Karpas-422 (cell line): ENCODE results near the gene DCLK3. TPM values are rescaled to one million over a fixed set of nuclear protein-coding genes. Genes with fewer than 3 reads are reported as not detected.

Experiments used
- DNase-seq: peaks from one replicate; pipeline ENCODE4 v3.0.0-alpha.2; 2015
- H2AFZ ChIP-seq: fragments of 200-600 bp; sonication (generic); 2 replicates; pipeline ENCODE4 v1.6.1; 2014; ENCODE audit warnings: antibody characterized with exemption, low read length, mixed read lengths
- H3K27ac ChIP-seq: fragments of 200-600 bp; sonication (generic); 2 replicates; pipeline ENCODE4 v1.5.1; 2014; ENCODE audit warnings: mild to moderate bottlenecking, low read length, moderate library complexity
- H3K27me3 ChIP-seq: fragments of 200-600 bp; sonication (generic); 2 replicates; pipeline ENCODE4 v1.6.1; 2014; ENCODE audit warnings: low read length, mixed read lengths
- H3K36me3 ChIP-seq: fragments of 200-600 bp; sonication (generic); 2 replicates; pipeline ENCODE4 v1.6.1; 2014; ENCODE audit warnings: low read length, mixed read lengths; ENCODE audit not compliant: insufficient read depth
- H3K4me1 ChIP-seq: fragments of 200-600 bp; sonication (generic); 2 replicates; pipeline ENCODE4 v1.6.1; 2014; ENCODE audit warnings: mild to moderate bottlenecking, low read length, mixed read lengths
- H3K4me2 ChIP-seq: fragments of 200-600 bp; sonication (generic); 2 replicates; pipeline ENCODE4 v1.6.1; 2014; ENCODE audit warnings: low read length, low read depth, mild to moderate bottlenecking; ENCODE audit not compliant: poor library complexity, severe bottlenecking
- H3K4me3 ChIP-seq: fragments of 200-600 bp; sonication (generic); 2 replicates; pipeline ENCODE4 v1.5.1; 2014; ENCODE audit warnings: mild to moderate bottlenecking, antibody characterized with exemption, low read length, mixed read lengths
- H3K79me2 ChIP-seq: fragments of 200-600 bp; sonication (generic); 2 replicates; pipeline ENCODE4 v1.6.1; 2014; ENCODE audit warnings: mild to moderate bottlenecking, low read length, mixed read lengths
- H3K9ac ChIP-seq: fragments of 200-600 bp; sonication (generic); 2 replicates; pipeline ENCODE4 v1.6.0; 2014; ENCODE audit warnings: low read length
- H3K9me2 ChIP-seq: fragments of 200-600 bp; sonication (generic), shearing (Covaris generic); replicated peaks from 2 replicates; pipeline ENCODE4 v1.6.0; 2014; ENCODE audit warnings: mild to moderate bottlenecking, low read length, moderate library complexity; ENCODE audit not compliant: insufficient read depth
- H3K9me3 ChIP-seq: fragments of 300-700, 200-600 bp; sonication (generic); 2 replicates; pipeline ENCODE4 v1.6.1; 2014; ENCODE audit warnings: low read length, mixed read lengths
- H4K20me1 ChIP-seq: fragments of 200-600 bp; sonication (generic); 2 replicates; pipeline ENCODE4 v1.6.1; 2014; ENCODE audit warnings: mild to moderate bottlenecking, antibody characterized with exemption, low read length, low read depth; ENCODE audit not compliant: insufficient read depth
- total RNA-seq: library from RNA; depleted of rRNA; stranded (reverse); fragments of >200 nt; shearing (Covaris generic); gene quantifications from 2 replicates; pipeline ENCODE4 v1.2.3, GENCODE V29; 2014; ENCODE audit warnings: low replicate concordance; rRNA removed

DCLK3 gene, protein sequence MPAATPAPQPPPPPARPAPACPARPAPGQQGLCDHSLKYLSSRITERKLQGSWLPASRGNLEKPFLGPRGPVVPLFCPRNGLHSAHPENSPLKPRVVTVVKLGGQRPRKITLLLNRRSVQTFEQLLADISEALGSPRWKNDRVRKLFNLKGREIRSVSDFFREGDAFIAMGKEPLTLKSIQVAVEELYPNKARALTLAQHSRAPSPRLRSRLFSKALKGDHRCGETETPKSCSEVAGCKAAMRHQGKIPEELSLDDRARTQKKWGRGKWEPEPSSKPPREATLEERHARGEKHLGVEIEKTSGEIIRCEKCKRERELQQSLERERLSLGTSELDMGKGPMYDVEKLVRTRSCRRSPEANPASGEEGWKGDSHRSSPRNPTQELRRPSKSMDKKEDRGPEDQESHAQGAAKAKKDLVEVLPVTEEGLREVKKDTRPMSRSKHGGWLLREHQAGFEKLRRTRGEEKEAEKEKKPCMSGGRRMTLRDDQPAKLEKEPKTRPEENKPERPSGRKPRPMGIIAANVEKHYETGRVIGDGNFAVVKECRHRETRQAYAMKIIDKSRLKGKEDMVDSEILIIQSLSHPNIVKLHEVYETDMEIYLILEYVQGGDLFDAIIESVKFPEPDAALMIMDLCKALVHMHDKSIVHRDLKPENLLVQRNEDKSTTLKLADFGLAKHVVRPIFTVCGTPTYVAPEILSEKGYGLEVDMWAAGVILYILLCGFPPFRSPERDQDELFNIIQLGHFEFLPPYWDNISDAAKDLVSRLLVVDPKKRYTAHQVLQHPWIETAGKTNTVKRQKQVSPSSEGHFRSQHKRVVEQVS
- not detected in 2 replicates for total RNA-seq

- no peaks in the 10 kb centered on the region for H3K9me3 ChIP-seq
Measured at GRCh38 chr3:36763850-36764703, at the start of gene DCLK3. Gene DCLK3 (minus strand): TSS chr3:36764553. CDS start chr3:36764263, 290 bp downstream.

DNA sequence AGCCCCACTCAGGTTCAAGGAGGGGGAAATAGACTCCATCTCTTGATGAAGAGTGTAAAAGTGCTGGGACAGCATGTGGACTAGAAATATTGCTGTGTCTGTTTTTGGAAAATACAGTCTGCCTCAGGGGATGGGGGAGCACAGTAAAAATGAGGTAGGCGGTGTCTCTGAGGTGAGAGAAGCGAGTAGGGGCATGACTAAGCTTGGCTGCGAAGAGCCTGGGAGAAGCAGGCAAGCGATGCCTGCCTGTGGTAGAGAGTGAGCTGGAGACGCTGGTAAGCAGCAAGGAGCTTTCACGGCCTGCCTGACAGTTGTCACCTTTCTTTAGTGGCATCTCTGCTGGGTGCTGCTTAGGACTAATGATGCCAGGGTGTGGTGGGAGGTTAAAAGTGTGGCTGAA, 49.0 kb upstream of the DCLK3 start:
- Histone ChIP-seq H4K20me1 (no peaks in the 10 kb centered on the region), H3K27me3 (no peaks in the 10 kb centered on the region), H3K4me1 (peaks cover 24% of the 10 kb centered on the region), H3K4me3 (no peak overlapping the region), H3K36me3 (no peaks in the 10 kb centered on the region), H3K79me2 (no peaks in the 10 kb centered on the region), H3K9me3 (no peaks in the 10 kb centered on the region), H3K27ac (no peak overlapping the region), H3K9me2 (no peaks in the 10 kb centered on the region), H3K4me2 (no peak overlapping the region), H2AFZ (no peak overlapping the region), H3K9ac (no peak overlapping the region)
- DNase-seq, result no peak

More at GRCh38 chr3:36763850-36764703, at the start of gene DCLK3:
- Histone ChIP-seq H3K4me2 (no peak within 1 kb of the TSS), H3K27ac (no peak within 1 kb of the TSS), H3K9ac (no peak within 1 kb of the TSS), H3K9me2 (no peaks in the 10 kb centered on the region), H3K36me3 (no peaks in the 10 kb centered on the region), H3K27me3 (no peaks in the 10 kb centered on the region), H4K20me1 (no peaks in the 10 kb centered on the region), H3K79me2 (no peaks in the 10 kb centered on the region), H3K4me3 (no peak within 1 kb of the TSS), H3K4me1 (no peaks in the 10 kb centered on the region), H2AFZ (no peak within 1 kb of the TSS)
- DNase-seq, result no peak

GRCh38 chr3:36812240-36812639, 47.9 kb upstream of the DCLK3 start:
- Histone ChIP-seq H3K4me1 (peaks cover 24% of the 10 kb centered on the region), H2AFZ (no peak overlapping the region), H3K27me3 (no peaks in the 10 kb centered on the region), H3K4me2 (peak overlapping the region; percentile 20), H3K79me2 (no peaks in the 10 kb centered on the region), H3K9me2 (no peaks in the 10 kb centered on the region), H3K9ac (no peak overlapping the region), H4K20me1 (no peaks in the 10 kb centered on the region), H3K27ac (no peak overlapping the region), H3K36me3 (no peaks in the 10 kb centered on the region), H3K9me3 (no peaks in the 10 kb centered on the region), H3K4me3 (no peak overlapping the region)
- DNase-seq, result no peak

DNA sequence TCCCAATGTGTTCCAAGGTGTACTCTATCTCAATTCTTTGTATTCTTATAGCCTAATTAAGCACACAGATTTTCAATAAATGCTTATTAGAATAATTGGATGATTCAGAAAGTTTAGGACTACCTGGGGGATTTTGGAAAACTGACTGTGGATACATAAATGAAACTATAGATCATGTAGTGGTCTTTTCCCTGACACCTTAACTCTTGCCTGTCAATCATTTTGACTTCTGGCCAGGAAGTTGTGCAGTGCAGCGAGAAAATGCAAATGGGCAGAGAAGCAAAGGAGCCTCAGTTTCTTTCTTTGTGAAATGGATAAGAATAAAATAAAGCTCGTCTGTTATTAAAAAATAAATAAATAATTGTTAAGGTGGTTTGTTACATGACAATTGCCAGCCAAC, 47.4 kb upstream of the DCLK3 start:
- H3K9ac ChIP-seq, result no peak overlapping the region

GRCh38 chr3:36804295-36805055, 40.1 kb upstream of the DCLK3 start:
- H3K4me3 ChIP-seq, result no peak overlapping the region
- H3K4me1 ChIP-seq, result no peaks in the 10 kb centered on the region
- no peaks in the 10 kb centered on the region for H3K9me3 ChIP-seq
- no peaks in the 10 kb centered on the region for H3K27me3 ChIP-seq
- no peaks in the 10 kb centered on the region for H3K9me2 ChIP-seq
- H3K27ac ChIP-seq, result no peak overlapping the region
- no peak overlapping the region for H3K4me2 ChIP-seq
- H3K9ac ChIP-seq, result no peak overlapping the region
- no peaks in the 10 kb centered on the region for H3K79me2 ChIP-seq
- no peak for DNase-seq
- H4K20me1 ChIP-seq, result no peaks in the 10 kb centered on the region
- no peaks in the 10 kb centered on the region for H3K36me3 ChIP-seq
- H2AFZ ChIP-seq, result no peak overlapping the region

More for the DNA sequence above, 47.4 kb upstream of the DCLK3 start:
- H3K27me3 ChIP-seq, result no peaks in the 10 kb centered on the region
- H4K20me1 ChIP-seq, result no peaks in the 10 kb centered on the region
- peaks cover 24% of the 10 kb centered on the region for H3K4me1 ChIP-seq
- H3K4me2 ChIP-seq, result peak overlapping the region; percentile 20
- no peaks in the 10 kb centered on the region for H3K9me3 ChIP-seq
- no peak overlapping the region for H2AFZ ChIP-seq
- no peaks in the 10 kb centered on the region for H3K9me2 ChIP-seq
- no peak overlapping the region for H3K27ac ChIP-seq
- no peak for DNase-seq
- no peaks in the 10 kb centered on the region for H3K79me2 ChIP-seq
- no peaks in the 10 kb centered on the region for H3K36me3 ChIP-seq
- H3K4me3 ChIP-seq, result no peak overlapping the region

DNA sequence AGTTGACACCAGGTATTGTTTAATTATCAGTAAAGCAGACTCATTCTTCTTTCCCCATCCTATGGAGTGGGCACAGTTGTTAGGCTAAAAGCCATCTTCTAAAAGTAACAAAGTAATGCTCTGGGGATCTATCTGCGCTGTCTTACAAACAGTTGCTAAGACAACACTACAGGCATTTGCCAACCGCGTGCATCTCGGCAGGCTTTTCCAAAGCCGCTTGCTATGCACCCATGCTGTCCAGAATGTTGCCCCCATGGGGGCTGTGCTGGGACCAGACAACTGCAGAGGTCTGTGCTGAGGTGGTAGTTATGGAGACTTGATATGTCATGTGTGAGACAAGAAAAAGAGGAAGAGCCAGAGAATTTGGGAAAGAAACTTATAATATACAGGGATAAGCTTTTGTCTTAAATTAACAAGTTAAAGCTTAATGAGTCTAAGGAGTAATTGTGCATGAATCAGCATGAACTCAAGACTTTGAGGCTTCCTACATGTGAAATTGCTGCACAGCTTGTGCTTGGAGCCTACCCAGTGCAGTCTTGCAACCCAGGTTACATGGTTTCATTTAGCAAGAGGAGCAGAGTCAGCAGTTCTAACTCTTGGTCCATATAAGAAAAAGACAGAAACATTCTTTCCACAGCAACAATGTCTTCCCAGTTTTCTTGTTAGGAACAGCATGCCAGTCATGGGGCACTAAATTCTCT, 38.9 kb upstream of the DCLK3 start:
- H3K4me3 ChIP-seq, result no peak overlapping the region
- no peaks in the 10 kb centered on the region for H4K20me1 ChIP-seq
- H2AFZ ChIP-seq, result no peak overlapping the region
- no peaks in the 10 kb centered on the region for H3K79me2 ChIP-seq
- H3K36me3 ChIP-seq, result no peaks in the 10 kb centered on the region
- no peak overlapping the region for H3K9ac ChIP-seq
- no peak overlapping the region for H3K27ac ChIP-seq
- H3K9me3 ChIP-seq, result no peaks in the 10 kb centered on the region
- DNase-seq, result no peak
- no peak overlapping the region for H3K4me2 ChIP-seq
- no peaks in the 10 kb centered on the region for H3K9me2 ChIP-seq
- no peaks in the 10 kb centered on the region for H3K4me1 ChIP-seq
- no peaks in the 10 kb centered on the region for H3K27me3 ChIP-seq

DNA sequence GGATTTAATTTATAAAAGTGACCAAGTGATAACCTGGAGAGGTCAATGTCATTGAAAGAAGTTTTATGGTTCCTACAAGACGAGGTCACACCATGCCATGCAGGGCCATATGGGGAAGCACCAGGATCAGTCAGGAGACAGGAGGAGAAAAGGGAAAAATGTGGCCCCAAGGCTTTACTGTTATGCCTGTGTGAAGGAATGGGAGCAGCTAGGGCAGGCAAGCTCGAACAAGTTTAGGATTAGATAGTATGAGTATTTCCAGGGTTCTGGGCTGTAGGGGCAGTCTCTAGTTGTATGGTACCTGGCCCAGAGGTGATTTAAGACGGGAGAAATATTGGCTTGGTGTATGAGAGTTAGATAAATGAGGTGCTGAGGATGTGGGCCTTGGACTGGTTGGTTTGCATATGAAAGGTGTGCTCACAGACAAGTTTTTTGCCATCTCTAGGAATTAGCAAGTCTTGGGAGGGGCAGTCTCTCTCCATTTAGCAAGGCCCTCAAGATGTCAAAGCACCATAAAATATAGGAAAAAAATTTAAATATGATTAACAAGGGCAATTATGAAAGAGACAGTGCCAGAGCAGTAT, 36.3 kb upstream of the DCLK3 start:
- no peak for DNase-seq
- Histone ChIP-seq H3K4me2 (no peak overlapping the region), H3K9me2 (no peaks in the 10 kb centered on the region), H2AFZ (no peak overlapping the region), H3K4me1 (no peaks in the 10 kb centered on the region), H3K9me3 (no peaks in the 10 kb centered on the region), H3K27ac (no peak overlapping the region), H3K79me2 (no peaks in the 10 kb centered on the region), H4K20me1 (no peaks in the 10 kb centered on the region), H3K27me3 (no peaks in the 10 kb centered on the region), H3K9ac (no peak overlapping the region), H3K36me3 (no peaks in the 10 kb centered on the region), H3K4me3 (no peak overlapping the region)
